Astrocyte (in vitro differentiated cells and primary cell): ENCODE measurements around the gene GUK1. TPM values are rescaled to one million over a fixed set of nuclear protein-coding genes. Genes with fewer than 3 reads are reported as not detected.

Source experiments
- DNase-seq: peaks from one replicate; pipeline ENCODE4 v3.0.0-alpha.2; 2010; ENCODE audit warnings: low read depth
- FAIRE-seq: peaks from 2 replicates; lab custom pipeline; 2011; peaks lifted over from hg19 to GRCh38; lab: Jason Lieb, UNC
- H2AFZ ChIP-seq: 2 replicates; pipeline ENCODE4 v1.6.0; 2012; ENCODE audit warnings: low read depth, low read length, inconsistent platforms
- H3K27ac ChIP-seq: 2 replicates; pipeline ENCODE4 v1.5.1; 2011; ENCODE audit warnings: low read depth, low read length, inconsistent platforms
- H3K27me3 ChIP-seq: 2 replicates; pipeline ENCODE4 v1.6.0; 2011; ENCODE audit warnings: low read length, inconsistent platforms; ENCODE audit not compliant: insufficient read depth
- H3K36me3 ChIP-seq: 2 replicates; pipeline ENCODE4 v1.5.1; 2011; ENCODE audit warnings: low read length, inconsistent platforms; ENCODE audit not compliant: insufficient read depth
- H3K4me1 ChIP-seq: 2 replicates; pipeline ENCODE4 v1.5.1; 2011; ENCODE audit warnings: low read length, inconsistent platforms; ENCODE audit not compliant: insufficient read depth
- H3K4me2 ChIP-seq: 2 replicates; pipeline ENCODE4 v1.6.0; 2012; ENCODE audit warnings: low read length, inconsistent platforms
- H3K4me3 ChIP-seq: 2 replicates; pipeline ENCODE4 v1.5.1; 2011; ENCODE audit warnings: low read depth, mild to moderate bottlenecking, low read length, inconsistent platforms; ENCODE audit not compliant: insufficient read depth
- H3K79me2 ChIP-seq: 2 replicates; pipeline ENCODE4 v1.6.0; 2012; ENCODE audit warnings: mild to moderate bottlenecking, low read length, inconsistent platforms; ENCODE audit not compliant: insufficient read depth
- H3K9ac ChIP-seq: 2 replicates; pipeline ENCODE4 v1.6.0; 2012; ENCODE audit warnings: mild to moderate bottlenecking, low read length, inconsistent platforms
- H3K9me3 ChIP-seq: 2 replicates; pipeline ENCODE4 v1.5.1; 2012; ENCODE audit warnings: low read depth, mild to moderate bottlenecking, low read length, inconsistent platforms; ENCODE audit not compliant: insufficient read depth
- H4K20me1 ChIP-seq: 2 replicates; pipeline ENCODE4 v1.6.0; 2012; ENCODE audit warnings: low read length, inconsistent platforms; ENCODE audit not compliant: insufficient read depth
- H3K27ac Mint-ChIP-seq: one replicate; pipeline ENCODE4 v1.8.0; 2021; ENCODE audit warnings: mild to moderate bottlenecking, mixed read lengths; ENCODE audit not compliant: unreplicated experiment
- H3K27me3 Mint-ChIP-seq: one replicate; pipeline ENCODE4 v1.8.0; 2021; ENCODE audit warnings: low read depth, mixed read lengths; ENCODE audit not compliant: unreplicated experiment
- H3K36me3 Mint-ChIP-seq: one replicate; pipeline ENCODE4 v1.8.0; 2021; ENCODE audit warnings: low read depth, mixed read lengths; ENCODE audit not compliant: unreplicated experiment
- H3K4me1 Mint-ChIP-seq: one replicate; pipeline ENCODE4 v1.8.0; 2021; ENCODE audit warnings: low read depth, mixed read lengths; ENCODE audit not compliant: unreplicated experiment
- H3K4me3 Mint-ChIP-seq: one replicate; pipeline ENCODE4 v1.8.0; 2021; ENCODE audit warnings: mild to moderate bottlenecking, moderate library complexity, mixed read lengths; ENCODE audit not compliant: unreplicated experiment
- H3K9me3 Mint-ChIP-seq: one replicate; pipeline ENCODE4 v1.8.0; 2021; ENCODE audit warnings: mild to moderate bottlenecking, mixed read lengths; ENCODE audit not compliant: unreplicated experiment
- CTCF ChIP-seq: IDR thresholded peaks from 2 replicates; pipeline ENCODE4 v1.5.1; 2011; ENCODE audit warnings: low read depth, mild to moderate bottlenecking, inconsistent platforms, low read length, moderate library complexity; ENCODE audit not compliant: insufficient read depth
- EZH2 ChIP-seq: IDR thresholded peaks from 2 replicates; pipeline ENCODE4 v1.6.1; 2012; ENCODE audit warnings: mild to moderate bottlenecking, low read length, inconsistent platforms; ENCODE audit not compliant: insufficient read depth
- total RNA-seq: library from RNA; stranded (reverse); gene quantifications from 2 replicates; pipeline ENCODE4 v1.2.1, GENCODE V29; 2021

The GUK1 gene
- total RNA-seq, 1 donor from 2014 or later, result 214 TPM

- no peak overlapping the region for H3K27ac ChIP-seq
- peaks cover 20% of the 10 kb centered on the region for H3K4me1 Mint-ChIP-seq
- peaks cover 6% of the 10 kb centered on the region for H3K36me3 ChIP-seq
- no peaks in the 10 kb centered on the region for H3K9me3 ChIP-seq
- no peak overlapping the region for H3K27ac Mint-ChIP-seq
- H3K4me3 Mint-ChIP-seq, result no peak overlapping the region
- FAIRE-seq (no peak), DNase-seq (no peak)
- no peak overlapping the region for H3K4me2 ChIP-seq
- TF ChIP-seq CTCF, result no peak
- TF ChIP-seq EZH2, result no peak
- peaks cover 88% of the 10 kb centered on the region for H3K79me2 ChIP-seq
- no peaks in the 10 kb centered on the region for H3K27me3 ChIP-seq
- no peaks in the 10 kb centered on the region for H3K27me3 Mint-ChIP-seq
- no peak overlapping the region for H3K4me3 ChIP-seq
- H3K36me3 Mint-ChIP-seq, result peaks cover 3% of the 10 kb centered on the region
- peaks cover 2% of the 10 kb centered on the region for H3K9me3 Mint-ChIP-seq
- H4K20me1 ChIP-seq, result peaks cover 80% of the 10 kb centered on the region
- H2AFZ ChIP-seq, result no peak overlapping the region
- H3K4me1 ChIP-seq, result peaks cover 24% of the 10 kb centered on the region
- H3K9ac ChIP-seq, result no peak overlapping the region
Observed at GRCh38 chr1:228144193-228144992, 4.3 kb downstream of the GUK1 start.

GRCh38 chr1:228144993-228145343, 4.9 kb downstream of the GUK1 start:
- H3K36me3 Mint-ChIP-seq, result peaks cover 3% of the 10 kb centered on the region

More at GRCh38 chr1:228144993-228145343, 4.9 kb downstream of the GUK1 start:
- Histone ChIP-seq H2AFZ (no peak overlapping the region), H4K20me1 (peaks cover 80% of the 10 kb centered on the region), H3K4me2 (no peak overlapping the region), H3K27ac (no peak overlapping the region), H3K36me3 (peaks cover 6% of the 10 kb centered on the region), H3K9me3 (no peaks in the 10 kb centered on the region), H3K79me2 (peaks cover 88% of the 10 kb centered on the region), H3K4me3 (no peak overlapping the region), H3K9ac (no peak overlapping the region), H3K27me3 (no peaks in the 10 kb centered on the region), H3K4me1 (peaks cover 27% of the 10 kb centered on the region)
- TF ChIP-seq CTCF (no peak), EZH2 (no peak)
- peaks cover 20% of the 10 kb centered on the region for H3K4me1 Mint-ChIP-seq
- H3K27me3 Mint-ChIP-seq, result no peaks in the 10 kb centered on the region
- no peak overlapping the region for H3K4me3 Mint-ChIP-seq
- H3K9me3 Mint-ChIP-seq, result no peaks in the 10 kb centered on the region
- no peak overlapping the region for H3K27ac Mint-ChIP-seq
- DNase-seq (no peak), FAIRE-seq (no peak)
